Ishikawa (cell line): ENCODE results near the gene NLRP9.
"Not testable (repeated sequence)": the region's sequence is repeated elsewhere in the genome, so short reads cannot be mapped to it uniquely, and the experiment has no call there.

ENCODE experiments used
- CEBPB ChIP-seq: IDR thresholded peaks from 2 replicates; pipeline ENCODE4 v1.6.1; 2012
- CREB1 ChIP-seq: IDR thresholded peaks from 2 replicates; pipeline ENCODE4 v1.6.1; 2012; ENCODE audit warnings: low read depth
- EGR1 ChIP-seq: IDR thresholded peaks from 2 replicates; pipeline ENCODE4 v1.6.1; 2012
- EP300 ChIP-seq: IDR thresholded peaks from 2 replicates; pipeline ENCODE4 v1.6.1; 2012; ENCODE audit warnings: borderline replicate concordance
- FOXM1 ChIP-seq: IDR thresholded peaks from 2 replicates; pipeline ENCODE4 v1.6.1; 2012; ENCODE audit warnings: low read depth, borderline replicate concordance
- NFIC ChIP-seq: IDR thresholded peaks from 2 replicates; pipeline ENCODE4 v1.6.1; 2012
- RAD21 ChIP-seq: IDR thresholded peaks from 2 replicates; pipeline ENCODE4 v1.6.1; 2012; ENCODE audit warnings: low read depth
- TAF1 ChIP-seq: IDR thresholded peaks from 2 replicates; pipeline ENCODE4 v1.6.1; 2012; ENCODE audit warnings: low read depth, mild to moderate bottlenecking
- TCF12 ChIP-seq: IDR thresholded peaks from 2 replicates; pipeline ENCODE4 v1.6.1; 2012; ENCODE audit warnings: low read depth
- TEAD4 ChIP-seq: IDR thresholded peaks from 2 replicates; pipeline ENCODE4 v1.6.1; 2012
- USF1 ChIP-seq: IDR thresholded peaks from 2 replicates; pipeline ENCODE4 v1.6.1; 2012
- YY1 ChIP-seq: IDR thresholded peaks from 2 replicates; pipeline ENCODE4 v1.6.1; 2012; ENCODE audit warnings: low read depth
- ZBTB7A ChIP-seq: IDR thresholded peaks from 2 replicates; pipeline ENCODE4 v1.6.1; 2012; ENCODE audit warnings: low read depth
- TF ChIP-seq, protein P1 (sequence below): IDR thresholded peaks from 2 replicates; pipeline ENCODE4 v1.6.1; 2012; ENCODE audit warnings: low read depth, mild to moderate bottlenecking
- TF ChIP-seq, protein P2 (sequence below): IDR thresholded peaks from 2 replicates; pipeline ENCODE4 v1.6.1; 2012

NLRP9 gene

DNA sequence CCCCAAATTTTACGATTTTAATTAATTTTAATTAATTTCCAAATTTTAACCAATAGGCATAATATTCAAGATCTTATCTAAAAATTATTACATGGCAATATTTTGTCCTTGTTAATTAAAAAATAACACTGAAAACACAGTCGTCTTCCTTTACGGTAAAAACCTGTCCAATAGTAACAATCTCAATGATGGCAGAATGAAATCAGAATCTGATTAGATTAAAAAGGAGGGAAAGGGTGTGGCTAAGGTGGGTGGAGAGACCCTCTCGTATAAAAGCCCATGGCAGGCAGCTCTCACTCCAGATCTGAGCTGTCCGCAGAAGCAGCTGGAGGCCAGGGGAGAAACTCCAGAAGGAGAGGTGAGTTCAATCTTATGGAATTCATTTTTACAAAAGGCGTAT, 30.6 kb upstream of the NLRP9 start, which contains the start of gene RFPL4AL1:
TSS of gene RFPL4AL1 (plus strand) at position 301 of the 400 bp plus-strand sequence. CDS start 2,687 bp downstream, outside the sequence.
- not testable (repeated sequence) for TF ChIP-seq NFIC, YY1
- TF ChIP-seq, protein P1, sequence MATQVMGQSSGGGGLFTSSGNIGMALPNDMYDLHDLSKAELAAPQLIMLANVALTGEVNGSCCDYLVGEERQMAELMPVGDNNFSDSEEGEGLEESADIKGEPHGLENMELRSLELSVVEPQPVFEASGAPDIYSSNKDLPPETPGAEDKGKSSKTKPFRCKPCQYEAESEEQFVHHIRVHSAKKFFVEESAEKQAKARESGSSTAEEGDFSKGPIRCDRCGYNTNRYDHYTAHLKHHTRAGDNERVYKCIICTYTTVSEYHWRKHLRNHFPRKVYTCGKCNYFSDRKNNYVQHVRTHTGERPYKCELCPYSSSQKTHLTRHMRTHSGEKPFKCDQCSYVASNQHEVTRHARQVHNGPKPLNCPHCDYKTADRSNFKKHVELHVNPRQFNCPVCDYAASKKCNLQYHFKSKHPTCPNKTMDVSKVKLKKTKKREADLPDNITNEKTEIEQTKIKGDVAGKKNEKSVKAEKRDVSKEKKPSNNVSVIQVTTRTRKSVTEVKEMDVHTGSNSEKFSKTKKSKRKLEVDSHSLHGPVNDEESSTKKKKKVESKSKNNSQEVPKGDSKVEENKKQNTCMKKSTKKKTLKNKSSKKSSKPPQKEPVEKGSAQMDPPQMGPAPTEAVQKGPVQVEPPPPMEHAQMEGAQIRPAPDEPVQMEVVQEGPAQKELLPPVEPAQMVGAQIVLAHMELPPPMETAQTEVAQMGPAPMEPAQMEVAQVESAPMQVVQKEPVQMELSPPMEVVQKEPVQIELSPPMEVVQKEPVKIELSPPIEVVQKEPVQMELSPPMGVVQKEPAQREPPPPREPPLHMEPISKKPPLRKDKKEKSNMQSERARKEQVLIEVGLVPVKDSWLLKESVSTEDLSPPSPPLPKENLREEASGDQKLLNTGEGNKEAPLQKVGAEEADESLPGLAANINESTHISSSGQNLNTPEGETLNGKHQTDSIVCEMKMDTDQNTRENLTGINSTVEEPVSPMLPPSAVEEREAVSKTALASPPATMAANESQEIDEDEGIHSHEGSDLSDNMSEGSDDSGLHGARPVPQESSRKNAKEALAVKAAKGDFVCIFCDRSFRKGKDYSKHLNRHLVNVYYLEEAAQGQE = not testable (repeated sequence)

- TF ChIP-seq USF1 = no peak
- no peak for TF ChIP-seq NFIC
- no peak for TF ChIP-seq ZBTB7A
- no peak for TF ChIP-seq EGR1
- no peak for TF ChIP-seq RAD21
- TF ChIP-seq TAF1 = no peak
- no peak for TF ChIP-seq CEBPB
Observed at GRCh38 chr19:55766466-55766865, 28.3 kb upstream of the NLRP9 start.

DNA sequence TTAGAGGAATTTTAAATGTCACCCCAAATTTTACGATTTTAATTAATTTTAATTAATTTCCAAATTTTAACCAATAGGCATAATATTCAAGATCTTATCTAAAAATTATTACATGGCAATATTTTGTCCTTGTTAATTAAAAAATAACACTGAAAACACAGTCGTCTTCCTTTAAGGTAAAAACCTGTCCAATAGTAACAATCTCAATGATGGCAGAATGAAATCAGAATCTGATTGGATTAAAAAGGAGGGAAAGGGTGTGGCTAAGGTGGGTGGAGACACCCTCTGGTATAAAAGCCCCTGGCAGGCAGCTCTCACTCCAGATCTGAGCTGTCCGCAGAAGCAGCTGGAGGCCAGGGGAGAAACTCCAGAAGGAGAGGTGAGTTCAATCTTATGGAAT, 20.6 kb upstream of the NLRP9 start, which contains the start of gene RFPL4A:
TSS of gene RFPL4A (plus strand) at position 301 of the 400 bp plus-strand sequence. CDS start 2,704 bp downstream, outside the sequence.
- TF ChIP-seq, protein P2, sequence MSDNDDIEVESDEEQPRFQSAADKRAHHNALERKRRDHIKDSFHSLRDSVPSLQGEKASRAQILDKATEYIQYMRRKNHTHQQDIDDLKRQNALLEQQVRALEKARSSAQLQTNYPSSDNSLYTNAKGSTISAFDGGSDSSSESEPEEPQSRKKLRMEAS = not testable (repeated sequence)
- TF ChIP-seq, protein P1 = not testable (repeated sequence)
- not testable (repeated sequence) for TF ChIP-seq YY1

DNA sequence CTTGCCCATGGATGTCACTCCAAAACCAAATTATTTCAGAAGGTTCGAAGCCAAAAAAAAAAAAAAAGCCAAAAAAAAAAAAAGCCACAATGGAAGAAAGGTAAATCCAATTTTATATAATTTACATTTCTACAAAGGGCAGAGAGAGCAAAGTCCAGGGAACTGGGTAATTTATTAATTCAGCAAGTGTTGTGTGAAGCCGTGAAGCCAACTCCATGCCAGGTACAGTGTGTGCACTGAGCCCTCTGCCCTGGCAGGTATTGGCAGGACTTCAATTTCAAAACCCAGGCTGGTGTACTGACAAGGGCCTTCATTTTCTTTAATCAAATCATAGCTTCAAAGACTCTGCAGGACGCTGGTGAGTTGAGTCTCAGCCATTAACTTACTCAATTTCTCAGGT, 15.2 kb upstream of the NLRP9 start:
- TF ChIP-seq TCF12 (no peak), CREB1 (no peak), RAD21 (no peak), USF1 (no peak), FOXM1 (no peak), TAF1 (no peak), CEBPB (no peak)
- TF ChIP-seq, protein P2 = no peak

- TF ChIP-seq TAF1 = no peak
- no peak for TF ChIP-seq EGR1
- no peak for TF ChIP-seq ZBTB7A
- TF ChIP-seq FOXM1 = no peak
- TF ChIP-seq CREB1 = no peak
- TF ChIP-seq NFIC = no peak
- no peak for TF ChIP-seq TCF12
- no peak for TF ChIP-seq EP300
- TF ChIP-seq RAD21 = no peak
- TF ChIP-seq YY1 = no peak
Observed at GRCh38 chr19:55750715-55751114, 12.5 kb upstream of the NLRP9 start.

GRCh38 chr19:55723491-55723890, 14.7 kb downstream of the NLRP9 start:
- TF ChIP-seq, protein P2 = no peak
- TF ChIP-seq USF1 (no peak), RAD21 (no peak), FOXM1 (no peak), ZBTB7A (no peak), TEAD4 (no peak), CEBPB (no peak), CREB1 (no peak)

GRCh38 chr19:55720801-55721200, 17.4 kb downstream of the NLRP9 start:
- no peak for TF ChIP-seq RAD21
- TF ChIP-seq ZBTB7A = no peak
- no peak for TF ChIP-seq YY1
- no peak for TF ChIP-seq CREB1
- TF ChIP-seq FOXM1 = no peak
- TF ChIP-seq TAF1 = no peak
- TF ChIP-seq USF1 = no peak
- TF ChIP-seq, protein P1 = no peak
- no peak for TF ChIP-seq TEAD4
- TF ChIP-seq NFIC = no peak
- no peak for TF ChIP-seq TCF12
